Prostate gland (tissue), 2 donors: ENCODE data around the gene TMPRSS11A.

Experiments used
- POLR2A ChIP-seq: fragments of 450-650 bp; IDR thresholded peaks from one replicate; pipeline ENCODE4 v1.6.1; 2016; ENCODE audit warnings: antibody characterized with exemption, mild to moderate bottlenecking
- POLR2AphosphoS5 ChIP-seq: sonication (generic); formaldehyde crosslinking; IDR thresholded peaks from one replicate; pipeline ENCODE4 v1.6.1; 2017; ENCODE audit warnings: antibody characterized with exemption
- TF ChIP-seq, protein P1 (sequence below), 4 experiments: fragments of 200-600 bp in 2 of 4; fragments of 450-650 bp in 2 of 4; sonication (generic) in 2 of 4; IDR thresholded peaks; 1 replicate in 3 of 4; 2 replicates in 1 of 4; pipeline ENCODE4 v1.5.1; 2016 to 2019; ENCODE audit warnings: antibody characterized with exemption in 4 of 4, mild to moderate bottlenecking in 2 of 4, moderate library complexity in 2 of 4

DNA sequence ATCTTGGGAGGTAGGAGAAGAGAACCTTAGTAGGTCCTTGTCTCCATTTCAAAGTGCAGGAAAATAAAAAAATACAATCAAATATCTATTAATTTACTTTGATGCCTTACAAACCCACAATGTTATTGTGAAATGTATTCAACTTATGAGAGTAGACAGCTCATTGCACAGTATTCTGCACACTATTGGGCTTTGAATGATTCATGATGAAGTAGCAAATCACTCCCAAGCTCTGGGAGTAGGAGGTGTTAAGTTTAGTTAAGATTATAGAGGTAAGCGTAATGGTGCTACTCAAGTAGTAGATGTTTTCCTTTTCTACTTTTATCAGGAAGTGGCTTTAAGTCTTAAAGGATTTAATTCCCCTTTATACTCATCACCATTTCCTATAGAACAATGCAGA is 32.8 kb upstream of the TMPRSS11A start:
- TF ChIP-seq, protein P1, sequence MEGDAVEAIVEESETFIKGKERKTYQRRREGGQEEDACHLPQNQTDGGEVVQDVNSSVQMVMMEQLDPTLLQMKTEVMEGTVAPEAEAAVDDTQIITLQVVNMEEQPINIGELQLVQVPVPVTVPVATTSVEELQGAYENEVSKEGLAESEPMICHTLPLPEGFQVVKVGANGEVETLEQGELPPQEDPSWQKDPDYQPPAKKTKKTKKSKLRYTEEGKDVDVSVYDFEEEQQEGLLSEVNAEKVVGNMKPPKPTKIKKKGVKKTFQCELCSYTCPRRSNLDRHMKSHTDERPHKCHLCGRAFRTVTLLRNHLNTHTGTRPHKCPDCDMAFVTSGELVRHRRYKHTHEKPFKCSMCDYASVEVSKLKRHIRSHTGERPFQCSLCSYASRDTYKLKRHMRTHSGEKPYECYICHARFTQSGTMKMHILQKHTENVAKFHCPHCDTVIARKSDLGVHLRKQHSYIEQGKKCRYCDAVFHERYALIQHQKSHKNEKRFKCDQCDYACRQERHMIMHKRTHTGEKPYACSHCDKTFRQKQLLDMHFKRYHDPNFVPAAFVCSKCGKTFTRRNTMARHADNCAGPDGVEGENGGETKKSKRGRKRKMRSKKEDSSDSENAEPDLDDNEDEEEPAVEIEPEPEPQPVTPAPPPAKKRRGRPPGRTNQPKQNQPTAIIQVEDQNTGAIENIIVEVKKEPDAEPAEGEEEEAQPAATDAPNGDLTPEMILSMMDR (IDR thresholded peaks at IDR 0.05) = no peak
- TF ChIP-seq POLR2A = no peak
- no peak for TF ChIP-seq POLR2AphosphoS5
